Uterus (tissue), 2 donors: ENCODE results near the gene STRN.

Source experiments
- CTCF ChIP-seq, 4 experiments: fragments of 200-600 bp in 2 of 4; fragments of 450-650 bp in 2 of 4; sonication (generic) in 2 of 4; IDR thresholded peaks; one replicate each; pipeline ENCODE4 v1.5.1; 2016 to 2019; ENCODE audit warnings: antibody characterized with exemption in 4 of 4, mild to moderate bottlenecking in 2 of 4, moderate library complexity in 1 of 4
- POLR2A ChIP-seq, 2 donors: fragments of 450-650 bp; IDR thresholded peaks; one replicate each; pipeline ENCODE4 v1.6.1; 2016; ENCODE audit warnings: antibody characterized with exemption in 2 of 2, mild to moderate bottlenecking in 1 of 2, moderate library complexity in 1 of 2

- TF ChIP-seq CTCF (IDR thresholded peaks at IDR 0.05) (no peak), POLR2A (IDR thresholded peaks at IDR 0.05) (no peak)
These were observed 167.6 kb downstream of the STRN start for GRCh38 chr2:36798724-36799123.
